Measurements from ENCODE around the gene CAND1.
"Not testable (repeated sequence)": the region's sequence is repeated elsewhere in the genome, so short reads cannot be mapped to it uniquely, and the experiment has no call there.

GRCh38 chr12:67341086-67341485, 71.9 kb downstream of the CAND1 start:
- not testable (repeated sequence) for TF ChIP-seq BHLHE40 (IDR thresholded peaks at IDR 0.05; ENCODE audit: borderline replicate concordance); SP1 (IDR thresholded peaks at IDR 0.05); TARDBP (IDR thresholded peaks at IDR 0.05); FOXM1 (IDR thresholded peaks at IDR 0.05; ENCODE audit: borderline replicate concordance); L3MBTL2 (conservative IDR thresholded peaks at IDR 0.05); CTBP1 (IDR thresholded peaks at IDR 0.05; ENCODE audit: borderline replicate concordance); ELF4 (IDR thresholded peaks at IDR 0.05); ZNF384 (IDR thresholded peaks at IDR 0.05); FOXK2 (IDR thresholded peaks at IDR 0.05)
